ENCODE data around the gene RNMT.
A peak's percentile ranks its signal among the peaks of the same experiment; 100 is the strongest.
"Not testable (repeated sequence)": the region's sequence is repeated elsewhere in the genome, so short reads cannot be mapped to it uniquely, and the experiment has no call there.

RNMT gene

GRCh38 chr18:13726232-13726971 is at the start of gene RNMT, which contains the start of gene FAM210A:
Gene RNMT, plus strand, starts transcription at chr18:13726673. Its CDS starts 4,845 bp downstream, at chr18:13731518.
Gene FAM210A, minus strand, starts transcription at chr18:13726558. Its CDS starts 44,481 bp downstream, at chr18:13682077.
- DNase-seq = peak; percentile 93

- DNase-seq = not testable (repeated sequence)
Observed at GRCh38 chr18:13677350-13677749, 49.1 kb upstream of the RNMT start.

GRCh38 chr18:13680612-13681011 is 45.9 kb upstream of the RNMT start:
- DNase-seq = peak; percentile 5

- no peak for DNase-seq
Observed at GRCh38 chr18:13681701-13682100, 44.8 kb upstream of the RNMT start.

- no peak for DNase-seq
Observed at GRCh38 chr18:13684546-13684945, 41.9 kb upstream of the RNMT start.

GRCh38 chr18:13688191-13689136 is 38.0 kb upstream of the RNMT start:
- no peak for DNase-seq

- not testable (repeated sequence) for DNase-seq
Observed at GRCh38 chr18:13690060-13690459, 36.4 kb upstream of the RNMT start.

GRCh38 chr18:13695337-13695736 is 31.1 kb upstream of the RNMT start:
- not testable (repeated sequence) for DNase-seq

- DNase-seq = no peak
Observed at GRCh38 chr18:13696961-13697360, 29.5 kb upstream of the RNMT start.

GRCh38 chr18:13700153-13700552 is 26.3 kb upstream of the RNMT start:
- no peak for DNase-seq

GRCh38 chr18:13703899-13704298 is 22.6 kb upstream of the RNMT start:
- no peak for DNase-seq

GRCh38 chr18:13710414-13710831 is 16.1 kb upstream of the RNMT start:
- no peak for DNase-seq

- no peak for DNase-seq
Observed at GRCh38 chr18:13712400-13713131, 13.9 kb upstream of the RNMT start.

GRCh38 chr18:13713455-13714055 is 12.9 kb upstream of the RNMT start:
- no peak for DNase-seq

- DNase-seq = no peak
Observed at GRCh38 chr18:13715330-13715729, 11.1 kb upstream of the RNMT start.

- no peak for DNase-seq
Observed at GRCh38 chr18:13716916-13717315, 9.6 kb upstream of the RNMT start.

GRCh38 chr18:13720123-13720522 is 6.3 kb upstream of the RNMT start:
- no peak for DNase-seq

- DNase-seq = no peak
Observed at GRCh38 chr18:13720847-13721246, 5.6 kb upstream of the RNMT start.

- DNase-seq = peak; percentile 2
Observed at GRCh38 chr18:13725566-13726231, 774 bp upstream of the RNMT start.

GRCh38 chr18:13726972-13727331 is 479 bp downstream of the RNMT start:
- peak; percentile 26 for DNase-seq

- DNase-seq = no peak
Observed at GRCh38 chr18:13730481-13730880, 4.0 kb downstream of the RNMT start.

GRCh38 chr18:13735681-13736080 is 9.2 kb downstream of the RNMT start:
- DNase-seq = no peak

Data from stimulated activated CD4-positive, alpha-beta T cell treated with anti-CD3 and anti-CD28 coated beads, Interleukin-4, amount 100 ng/mL, for 1 hour (primary cell).